SK-N-MC (cell line): ENCODE results near the gene LOXHD1.

ENCODE experiments used
- DNase-seq: peaks from one replicate; pipeline ENCODE4 v3.0.0-alpha.2; 2011; ENCODE audit warnings: low read depth, low spot score
- H3K27ac ChIP-seq: fragments of 200-600 bp; sonication (generic); 2 replicates; pipeline ENCODE4 v1.5.1; 2016; ENCODE audit warnings: mixed run types
- H3K36me3 ChIP-seq: fragments of 200-600 bp; sonication (generic); 2 replicates; pipeline ENCODE4 v1.6.1; 2017; ENCODE audit warnings: antibody characterized with exemption, low read length, mixed read lengths; ENCODE audit not compliant: insufficient read depth
- H3K4me3 ChIP-seq: fragments of 200-600 bp; sonication (generic); 2 replicates; pipeline ENCODE4 v1.5.1; 2016
- H3K9ac ChIP-seq: fragments of 200-600 bp; sonication (generic); 2 replicates; pipeline ENCODE4 v1.8.0; 2017; ENCODE audit warnings: mixed run types, mixed read lengths; ENCODE audit not compliant: insufficient read length
- H3K9me3 ChIP-seq: fragments of 200-600 bp; sonication (generic); 2 replicates; pipeline ENCODE4 v1.6.1; 2017; ENCODE audit warnings: low read depth, mild to moderate bottlenecking, antibody characterized with exemption, low read length, moderate library complexity, mixed read lengths
- EZH2 ChIP-seq: fragments of 200-600 bp; sonication (generic); IDR thresholded peaks from one replicate; pipeline ENCODE4 v1.6.1; 2017; ENCODE audit warnings: antibody characterized with exemption
- FOXP2 ChIP-seq: optimal IDR thresholded peaks from 2 replicates; pipeline ENCODE3; 2011; ENCODE audit warnings: mild to moderate bottlenecking, moderate library complexity; ENCODE audit not compliant: insufficient read depth; ENCODE audit errors: extremely low read length, control extremely low read depth
- POLR2AphosphoS5 ChIP-seq: IDR thresholded peaks from 2 replicates; pipeline ENCODE4 v1.6.1; 2012; ENCODE audit warnings: mild to moderate bottlenecking, low read depth, low read length, borderline replicate concordance

The LOXHD1 gene

GRCh38 chr18:46559946-46560670 lies 96.9 kb downstream of the LOXHD1 start:
- H3K9ac ChIP-seq = no peak overlapping the region
- TF ChIP-seq POLR2AphosphoS5 (no peak), FOXP2 (no peak), EZH2 (no peak)

GRCh38 chr18:46559296-46559695 lies 97.7 kb downstream of the LOXHD1 start:
- H3K9ac ChIP-seq = no peak overlapping the region
- H3K9me3 ChIP-seq = no peaks in the 10 kb centered on the region
- no peak overlapping the region for H3K27ac ChIP-seq
- no peak for DNase-seq
- no peak overlapping the region for H3K4me3 ChIP-seq
- TF ChIP-seq FOXP2 (no peak), POLR2AphosphoS5 (peak; percentile 23; the same call in 1 of the 2 replicates), EZH2 (no peak)
- peaks cover 98% of the 10 kb centered on the region for H3K36me3 ChIP-seq

More at GRCh38 chr18:46559946-46560670, 96.9 kb downstream of the LOXHD1 start:
- Histone ChIP-seq H3K4me3 (no peak overlapping the region), H3K36me3 (peaks cover 95% of the 10 kb centered on the region), H3K27ac (no peak overlapping the region), H3K9me3 (no peaks in the 10 kb centered on the region)
- DNase-seq = no peak

- Histone ChIP-seq H3K27ac (no peak overlapping the region), H3K4me3 (no peak overlapping the region), H3K9ac (no peak overlapping the region), H3K36me3 (peaks cover 98% of the 10 kb centered on the region), H3K9me3 (no peaks in the 10 kb centered on the region)
- no peak for DNase-seq
- TF ChIP-seq FOXP2 = no peak
- TF ChIP-seq EZH2 = no peak
- no peak for TF ChIP-seq POLR2AphosphoS5
Measured at GRCh38 chr18:46556590-46557206, 100.3 kb downstream of the LOXHD1 start.

GRCh38 chr18:46555724-46556123 lies 101.3 kb downstream of the LOXHD1 start:
- Histone ChIP-seq H3K36me3 (peaks cover 96% of the 10 kb centered on the region), H3K9me3 (no peaks in the 10 kb centered on the region), H3K27ac (no peak overlapping the region), H3K4me3 (no peak overlapping the region), H3K9ac (no peak overlapping the region)
- no peak for DNase-seq
- TF ChIP-seq POLR2AphosphoS5 = 0 out of 2 replicates have a peak, but pooled peaks have one; percentile 3
- TF ChIP-seq FOXP2 = no peak
- no peak for TF ChIP-seq EZH2

GRCh38 chr18:46555213-46555612 lies 101.8 kb downstream of the LOXHD1 start:
- no peaks in the 10 kb centered on the region for H3K9me3 ChIP-seq
- no peak overlapping the region for H3K4me3 ChIP-seq
- H3K36me3 ChIP-seq = peaks cover 95% of the 10 kb centered on the region
- no peak for DNase-seq
- TF ChIP-seq FOXP2 (no peak), EZH2 (no peak), POLR2AphosphoS5 (no peak)
- no peak overlapping the region for H3K27ac ChIP-seq
- no peak overlapping the region for H3K9ac ChIP-seq

GRCh38 chr18:46554406-46555080 lies 102.5 kb downstream of the LOXHD1 start:
- Histone ChIP-seq H3K27ac (no peak overlapping the region), H3K36me3 (peaks cover 93% of the 10 kb centered on the region), H3K9ac (no peak overlapping the region), H3K9me3 (no peaks in the 10 kb centered on the region), H3K4me3 (no peak overlapping the region)
- TF ChIP-seq POLR2AphosphoS5 (no peak), EZH2 (no peak), FOXP2 (no peak)
- no peak for DNase-seq

- no peak overlapping the region for H3K27ac ChIP-seq
- H3K4me3 ChIP-seq = no peak overlapping the region
- peaks cover 92% of the 10 kb centered on the region for H3K36me3 ChIP-seq
- H3K9me3 ChIP-seq = no peaks in the 10 kb centered on the region
- DNase-seq = no peak
- TF ChIP-seq EZH2 (no peak), POLR2AphosphoS5 (no peak), FOXP2 (no peak)
- H3K9ac ChIP-seq = no peak overlapping the region
Measured at GRCh38 chr18:46550609-46551008, 106.4 kb downstream of the LOXHD1 start.

- no peaks in the 10 kb centered on the region for H3K9me3 ChIP-seq
- DNase-seq = no peak
- H3K4me3 ChIP-seq = no peak overlapping the region
- H3K27ac ChIP-seq = 0 out of 2 replicates have a peak overlapping the region, but pooled peaks have one; percentile 16
- H3K36me3 ChIP-seq = peaks cover 91% of the 10 kb centered on the region
- TF ChIP-seq FOXP2 (no peak), POLR2AphosphoS5 (no peak), EZH2 (no peak)
- H3K9ac ChIP-seq = no peak overlapping the region
Measured at GRCh38 chr18:46547520-46547919, 109.5 kb downstream of the LOXHD1 start.
